ENCODE measurements around the gene APBA1. TPM values are rescaled to one million over a fixed set of nuclear protein-coding genes. Genes with fewer than 3 reads are reported as not detected.

Gene APBA1
- total RNA-seq, 4 donors from 2014 or later = 5.8 to 15.7 (median 11.5) TPM

DNA sequence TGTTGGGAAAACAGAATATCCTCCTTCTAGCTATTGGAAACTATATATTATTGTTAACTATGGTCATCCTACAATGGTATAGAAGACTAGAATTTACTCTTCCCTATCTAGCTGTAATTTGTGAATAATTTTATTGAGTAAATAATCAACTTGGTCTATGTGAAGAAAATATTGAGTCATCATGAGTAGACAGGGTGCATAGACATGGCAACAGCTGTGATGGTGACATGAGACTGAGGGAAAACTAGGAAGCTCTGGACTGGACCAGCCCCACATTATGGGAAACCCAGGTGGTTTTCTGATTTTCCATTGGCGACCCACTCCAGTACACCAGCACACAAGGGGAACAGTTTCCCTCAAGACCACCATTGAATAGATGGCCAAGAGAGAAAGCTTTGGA is 95.0 kb downstream of the APBA1 start:
- Histone ChIP-seq H3K4me1 (no peaks in the 10 kb centered on the region), H3K27ac (no peak overlapping the region), H3K36me3 (no peaks in the 10 kb centered on the region), H3K9me3 (no peaks in the 10 kb centered on the region), H3K4me3 (no peak overlapping the region), H3K27me3 (no peaks in the 10 kb centered on the region)
- TF ChIP-seq POLR2A (IDR thresholded peaks at IDR 0.05) (no peak), POLR2AphosphoS5 (IDR thresholded peaks at IDR 0.05) (no peak), CTCF (IDR thresholded peaks at IDR 0.05) (no peak), EP300 (IDR thresholded peaks at IDR 0.05) (no peak)
- DNase-seq (ENCODE audit: low spot score in 2 of 2) = no peak
- 95% methylated on average over 1 of the region's 1 CpG for WGBS

GRCh38 chr9:69574057-69574456 is 98.1 kb downstream of the APBA1 start:
- Histone ChIP-seq H3K4me1 (peaks cover 7% of the 10 kb centered on the region), H3K27me3 (no peaks in the 10 kb centered on the region), H3K27ac (no peak overlapping the region), H3K4me3 (no peak overlapping the region), H3K9me3 (no peaks in the 10 kb centered on the region), H3K36me3 (no peaks in the 10 kb centered on the region)
- TF ChIP-seq POLR2AphosphoS5 (IDR thresholded peaks at IDR 0.05) = no peak
- TF ChIP-seq EP300 (IDR thresholded peaks at IDR 0.05) = no peak
- no peak for TF ChIP-seq POLR2A (IDR thresholded peaks at IDR 0.05)
- no peak for TF ChIP-seq CTCF (IDR thresholded peaks at IDR 0.05)
- DNase-seq (ENCODE audit: low spot score in 2 of 2) = no peak
- WGBS = 68% methylated on average over 4 of the region's 4 CpGs

GRCh38 chr9:69573651-69574050 is 98.5 kb downstream of the APBA1 start:
- Histone ChIP-seq H3K9me3 (no peaks in the 10 kb centered on the region), H3K27me3 (no peaks in the 10 kb centered on the region), H3K27ac (no peak overlapping the region), H3K36me3 (no peaks in the 10 kb centered on the region), H3K4me1 (peaks cover 9% of the 10 kb centered on the region), H3K4me3 (no peak overlapping the region)
- no peak for DNase-seq (ENCODE audit: low spot score in 2 of 2)
- 78% methylated on average over 4 of the region's 4 CpGs for whole genome bisulfite sequencing
- TF ChIP-seq POLR2A (IDR thresholded peaks at IDR 0.05) (no peak), EP300 (IDR thresholded peaks at IDR 0.05) (no peak), POLR2AphosphoS5 (IDR thresholded peaks at IDR 0.05) (no peak), CTCF (IDR thresholded peaks at IDR 0.05) (no peak)

- H3K27me3 ChIP-seq = no peaks in the 10 kb centered on the region
- TF ChIP-seq CTCF (IDR thresholded peaks at IDR 0.05) = no peak
- TF ChIP-seq EP300 (IDR thresholded peaks at IDR 0.05) = no peak
- TF ChIP-seq POLR2A (IDR thresholded peaks at IDR 0.05) = no peak
- TF ChIP-seq POLR2AphosphoS5 (IDR thresholded peaks at IDR 0.05) = no peak
- no peak overlapping the region for H3K4me3 ChIP-seq
- H3K36me3 ChIP-seq = no peaks in the 10 kb centered on the region
- peaks cover 9% of the 10 kb centered on the region for H3K4me1 ChIP-seq
- no peak for DNase-seq (ENCODE audit: low spot score in 2 of 2)
- H3K9me3 ChIP-seq = no peaks in the 10 kb centered on the region
- no peak overlapping the region for H3K27ac ChIP-seq
These were observed 99.6 kb downstream of the APBA1 start for GRCh38 chr9:69572611-69573010.

GRCh38 chr9:69571032-69571431 is 101.1 kb downstream of the APBA1 start:
- Histone ChIP-seq H3K4me3 (no peak overlapping the region), H3K27ac (no peak overlapping the region), H3K27me3 (no peaks in the 10 kb centered on the region), H3K9me3 (no peaks in the 10 kb centered on the region), H3K4me1 (peaks cover 9% of the 10 kb centered on the region), H3K36me3 (no peaks in the 10 kb centered on the region)
- no peak for TF ChIP-seq POLR2A (IDR thresholded peaks at IDR 0.05)
- TF ChIP-seq POLR2AphosphoS5 (IDR thresholded peaks at IDR 0.05) = no peak
- no peak for TF ChIP-seq EP300 (IDR thresholded peaks at IDR 0.05)
- TF ChIP-seq CTCF (IDR thresholded peaks at IDR 0.05) = no peak
- 53% methylated on average over 2 of the region's 2 CpGs for WGBS
- DNase-seq (ENCODE audit: low spot score in 2 of 2) = no peak

Data from suprapubic skin (tissue), 4 donors.